Measurements from ENCODE around the gene AKAP4. TPM values are rescaled to one million over a fixed set of nuclear protein-coding genes. Genes with fewer than 3 reads are reported as not detected.

Gene AKAP4
- total RNA-seq, 1 donor from 2014 or later: 1.0 TPM

Small RNAs within 50 kb of the gene (small RNA-seq; reads per million reads assigned to genes)
- gene PYY3 (not detected), gene RF00019 (not detected)

Other genes starting within 250 kb of the AKAP4 start
- under 0.01 TPM for gene CCNB3, start 3.8 kb upstream of the AKAP4 start, total RNA-seq

All from skeletal muscle tissue (tissue), 2 donors.